ENCODE data around the gene LMF2.
"Not testable (repeated sequence)": the region's sequence is repeated elsewhere in the genome, so short reads cannot be mapped to it uniquely, and the experiment has no call there.

The LMF2 gene
- total RNA-seq = 159 to 170 reads per million in 2 donors

GRCh38 chr22:50507421-50507990 lies at the start of gene LMF2:
TSS of gene LMF2 (minus strand) at chr22:50507702. CDS start at chr22:50507675, 27 bp downstream.
- peak; percentile 100 for DNase-seq

- no peak for DNase-seq
These were observed 49.2 kb upstream of the LMF2 start for GRCh38 chr22:50556703-50557102.

- no peak for DNase-seq
These were observed 45.8 kb upstream of the LMF2 start for GRCh38 chr22:50553310-50553709.

GRCh38 chr22:50551160-50551752 lies 43.8 kb upstream of the LMF2 start:
- no peak for DNase-seq

GRCh38 chr22:50550395-50550794 lies 42.9 kb upstream of the LMF2 start:
- no peak for DNase-seq

GRCh38 chr22:50548921-50549790 lies 41.7 kb upstream of the LMF2 start:
- no peak for DNase-seq

GRCh38 chr22:50548040-50548920 lies 40.8 kb upstream of the LMF2 start:
- DNase-seq = no peak

- no peak for DNase-seq
These were observed 39.9 kb upstream of the LMF2 start for GRCh38 chr22:50547263-50547985.

- DNase-seq = no peak
These were observed 39.1 kb upstream of the LMF2 start for GRCh38 chr22:50546326-50547262.

- no peak for DNase-seq
These were observed 38.2 kb upstream of the LMF2 start, which contains the start of gene KLHDC7B for GRCh38 chr22:50545522-50546325. TSS of gene KLHDC7B (plus strand) at chr22:50545899. CDS start at chr22:50546244, 345 bp downstream.

GRCh38 chr22:50544746-50545253 lies 37.3 kb upstream of the LMF2 start:
- no peak for DNase-seq

GRCh38 chr22:50544078-50544745 lies 36.7 kb upstream of the LMF2 start:
- peak; percentile 85 for DNase-seq

- no peak for DNase-seq
These were observed 35.0 kb upstream of the LMF2 start for GRCh38 chr22:50542416-50542927.

GRCh38 chr22:50541667-50542026 lies 34.1 kb upstream of the LMF2 start:
- not testable (repeated sequence) for DNase-seq

- no peak for DNase-seq
These were observed 32.9 kb upstream of the LMF2 start for GRCh38 chr22:50540381-50540780.

- no peak for DNase-seq
These were observed 30.3 kb upstream of the LMF2 start for GRCh38 chr22:50537765-50538164.

GRCh38 chr22:50536226-50536625 lies 28.7 kb upstream of the LMF2 start:
- no peak for DNase-seq

- no peak for DNase-seq
These were observed 27.6 kb upstream of the LMF2 start for GRCh38 chr22:50535113-50535512.
